ENCODE results near the gene GARIN3. TPM values are rescaled to one million over a fixed set of nuclear protein-coding genes. Genes with fewer than 3 reads are reported as not detected.

Gene GARIN3
- total and polyA plus RNA-seq, 9 of the 15 experiments (the other 6 are each of a cell fraction or from before 2014, with no cell fraction given), result not detected

DNA sequence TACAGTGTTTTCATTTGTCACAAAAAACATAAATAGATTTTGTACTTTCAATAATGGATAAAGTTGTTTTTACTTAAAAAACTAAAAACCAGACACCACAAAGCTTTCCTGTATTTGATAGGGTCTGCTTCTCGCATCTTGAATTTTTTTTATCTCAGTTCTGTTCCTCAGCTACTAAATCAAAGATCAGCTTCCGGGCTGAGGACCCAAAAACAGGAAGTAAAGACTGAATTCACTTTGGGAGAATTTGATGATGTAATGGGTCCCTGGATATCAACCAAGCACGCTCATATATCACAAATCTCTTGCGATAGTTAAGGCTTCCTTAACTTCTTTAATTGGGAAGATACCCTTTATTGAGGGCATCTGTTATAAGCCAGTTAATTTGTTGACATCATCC, 38.7 kb upstream of the GARIN3 start (continued):
- TF ChIP-seq, protein P1, sequence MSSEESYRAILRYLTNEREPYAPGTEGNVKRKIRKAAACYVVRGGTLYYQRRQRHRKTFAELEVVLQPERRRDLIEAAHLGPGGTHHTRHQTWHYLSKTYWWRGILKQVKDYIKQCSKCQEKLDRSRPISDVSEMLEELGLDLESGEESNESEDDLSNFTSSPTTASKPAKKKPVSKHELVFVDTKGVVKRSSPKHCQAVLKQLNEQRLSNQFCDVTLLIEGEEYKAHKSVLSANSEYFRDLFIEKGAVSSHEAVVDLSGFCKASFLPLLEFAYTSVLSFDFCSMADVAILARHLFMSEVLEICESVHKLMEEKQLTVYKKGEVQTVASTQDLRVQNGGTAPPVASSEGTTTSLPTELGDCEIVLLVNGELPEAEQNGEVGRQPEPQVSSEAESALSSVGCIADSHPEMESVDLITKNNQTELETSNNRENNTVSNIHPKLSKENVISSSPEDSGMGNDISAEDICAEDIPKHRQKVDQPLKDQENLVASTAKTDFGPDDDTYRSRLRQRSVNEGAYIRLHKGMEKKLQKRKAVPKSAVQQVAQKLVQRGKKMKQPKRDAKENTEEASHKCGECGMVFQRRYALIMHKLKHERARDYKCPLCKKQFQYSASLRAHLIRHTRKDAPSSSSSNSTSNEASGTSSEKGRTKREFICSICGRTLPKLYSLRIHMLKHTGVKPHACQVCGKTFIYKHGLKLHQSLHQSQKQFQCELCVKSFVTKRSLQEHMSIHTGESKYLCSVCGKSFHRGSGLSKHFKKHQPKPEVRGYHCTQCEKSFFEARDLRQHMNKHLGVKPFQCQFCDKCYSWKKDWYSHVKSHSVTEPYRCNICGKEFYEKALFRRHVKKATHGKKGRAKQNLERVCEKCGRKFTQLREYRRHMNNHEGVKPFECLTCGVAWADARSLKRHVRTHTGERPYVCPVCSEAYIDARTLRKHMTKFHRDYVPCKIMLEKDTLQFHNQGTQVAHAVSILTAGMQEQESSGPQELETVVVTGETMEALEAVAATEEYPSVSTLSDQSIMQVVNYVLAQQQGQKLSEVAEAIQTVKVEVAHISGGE (CRISPR knock-in tag; IDR thresholded peaks at IDR 0.05), result no peak
- no peak for TF ChIP-seq KLF1 (tag; IDR thresholded peaks at IDR 0.05)
- TF ChIP-seq, protein P2, sequence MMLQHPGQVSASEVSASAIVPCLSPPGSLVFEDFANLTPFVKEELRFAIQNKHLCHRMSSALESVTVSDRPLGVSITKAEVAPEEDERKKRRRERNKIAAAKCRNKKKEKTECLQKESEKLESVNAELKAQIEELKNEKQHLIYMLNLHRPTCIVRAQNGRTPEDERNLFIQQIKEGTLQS (IDR thresholded peaks at IDR 0.05), result 0 out of 2 replicates have a peak, but pooled peaks have one; percentile 10
- TF ChIP-seq, protein P2 (CRISPR knock-in tag; conservative IDR thresholded peaks at IDR 0.05), result no peak

DNA sequence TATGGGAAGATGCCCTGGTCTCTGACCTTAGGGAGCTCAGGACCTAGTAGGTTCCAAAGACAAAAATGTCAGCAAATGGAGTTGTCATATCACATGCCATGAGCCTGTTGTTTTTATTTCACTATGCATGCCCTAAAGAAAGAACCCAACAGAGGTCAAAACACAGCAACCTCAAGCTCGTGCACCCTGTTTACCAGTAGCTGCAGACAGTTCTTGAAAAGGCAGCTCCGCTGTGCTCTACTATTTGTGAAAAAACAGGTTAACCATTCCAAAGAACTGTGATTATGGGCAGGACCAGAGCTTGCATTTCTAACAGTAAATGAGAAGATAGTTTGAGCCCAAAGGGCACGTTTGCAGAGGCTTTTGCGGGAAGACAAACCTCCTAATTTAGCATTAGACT, 37.4 kb upstream of the GARIN3 start:
- H2AFZ ChIP-seq (ENCODE audit: low read depth, low read length), result no peak overlapping the region
- intact Hi-C loops (cut with micrococcal nuclease), result no loop called here
- TF ChIP-seq EHMT2 (IDR thresholded peaks at IDR 0.05), result no peak
- no peak for TF ChIP-seq ZNF79 (CRISPR knock-in tag; IDR thresholded peaks at IDR 0.05; ENCODE audit: low read depth)
- TF ChIP-seq ELF2 (CRISPR knock-in tag; IDR thresholded peaks at IDR 0.05), result no peak
- no peak for TF ChIP-seq CAMTA2 (CRISPR knock-in tag; conservative IDR thresholded peaks at IDR 0.05)
- TF ChIP-seq, protein P3, sequence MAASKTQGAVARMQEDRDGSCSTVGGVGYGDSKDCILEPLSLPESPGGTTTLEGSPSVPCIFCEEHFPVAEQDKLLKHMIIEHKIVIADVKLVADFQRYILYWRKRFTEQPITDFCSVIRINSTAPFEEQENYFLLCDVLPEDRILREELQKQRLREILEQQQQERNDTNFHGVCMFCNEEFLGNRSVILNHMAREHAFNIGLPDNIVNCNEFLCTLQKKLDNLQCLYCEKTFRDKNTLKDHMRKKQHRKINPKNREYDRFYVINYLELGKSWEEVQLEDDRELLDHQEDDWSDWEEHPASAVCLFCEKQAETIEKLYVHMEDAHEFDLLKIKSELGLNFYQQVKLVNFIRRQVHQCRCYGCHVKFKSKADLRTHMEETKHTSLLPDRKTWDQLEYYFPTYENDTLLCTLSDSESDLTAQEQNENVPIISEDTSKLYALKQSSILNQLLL (CRISPR knock-in tag; IDR thresholded peaks at IDR 0.05; ENCODE audit: borderline replicate concordance), result no peak
- TF ChIP-seq RFX7 (CRISPR knock-in tag; IDR thresholded peaks at IDR 0.05), result no peak
- TF ChIP-seq KLF16 (IDR thresholded peaks at IDR 0.05), result no peak
- no peak for TF ChIP-seq CSDE1 (IDR thresholded peaks at IDR 0.05)
- no peak for TF ChIP-seq BCOR (IDR thresholded peaks at IDR 0.05)
- TF ChIP-seq ZC3H11A (IDR thresholded peaks at IDR 0.05; ENCODE audit: low read depth, low read length), result no peak
- no peak for TF ChIP-seq CBFA2T2 (conservative IDR thresholded peaks at IDR 0.05)
- TF ChIP-seq KLF13 (tag; IDR thresholded peaks at IDR 0.05; ENCODE audit: borderline replicate concordance, low read depth), result no peak
- TF ChIP-seq, protein P4, sequence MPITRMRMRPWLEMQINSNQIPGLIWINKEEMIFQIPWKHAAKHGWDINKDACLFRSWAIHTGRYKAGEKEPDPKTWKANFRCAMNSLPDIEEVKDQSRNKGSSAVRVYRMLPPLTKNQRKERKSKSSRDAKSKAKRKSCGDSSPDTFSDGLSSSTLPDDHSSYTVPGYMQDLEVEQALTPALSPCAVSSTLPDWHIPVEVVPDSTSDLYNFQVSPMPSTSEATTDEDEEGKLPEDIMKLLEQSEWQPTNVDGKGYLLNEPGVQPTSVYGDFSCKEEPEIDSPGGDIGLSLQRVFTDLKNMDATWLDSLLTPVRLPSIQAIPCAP (CRISPR knock-in tag; IDR thresholded peaks at IDR 0.05; ENCODE audit: borderline replicate concordance), result no peak

More for the DNA sequence above, 37.4 kb upstream of the GARIN3 start:
- Histone ChIP-seq H3K4me2 (ENCODE audit: insufficient read depth, low read length) (no peak overlapping the region), H3K9ac (ENCODE audit: insufficient read depth in 1 of 2, low read depth in 2 of 2, low read length in 2 of 2) (no peak overlapping the region), H3K9me3 (replicated peaks; ENCODE audit: control insufficient read depth, insufficient read depth, low read depth, low read length) (no peaks in the 10 kb centered on the region), H3K79me2 (ENCODE audit: control insufficient read depth, insufficient read depth, low read length) (no peaks in the 10 kb centered on the region), H3K27me3 (ENCODE audit: control insufficient read depth in 2 of 2, insufficient read depth in 2 of 2, low read length in 2 of 2) (peaks cover 0 to 5% of the 10 kb centered on the region in 2 experiments; a peak in 1 of 5 replicates), H3K36me3 (ENCODE audit: control insufficient read depth, insufficient read depth, low read length) (no peaks in the 10 kb centered on the region), H3K27ac (ENCODE audit: extremely low read depth, low read depth, low read length) (no peak overlapping the region), H4K20me1 (replicated peaks; ENCODE audit: control insufficient read depth, insufficient read depth, low read length) (no peaks in the 10 kb centered on the region), H3K9me1 (ENCODE audit: control insufficient read depth, insufficient read depth, low read length) (no peaks in the 10 kb centered on the region), H3K4me3 (no peak overlapping the region), H3K4me1 (replicated peaks in 1 of 2; ENCODE audit: control insufficient read depth in 2 of 2, insufficient read depth in 2 of 2, low read length in 2 of 2) (no peaks in the 10 kb centered on the region)
- BruUV-seq (replicated peaks), result no TSS peak
- CTCF ChIA-PET (ENCODE audit: low intra/inter-chr PET ratio), result no interaction called here
- in situ Hi-C loops (cut with MboI), result no loop called here
- no peak for FAIRE-seq
- 0% methylated on average over 4 of the region's 4 CpGs for WGBS (ENCODE audit: insufficient coverage, low coverage, missing lambda C conversion rate)
- POLR2A ChIA-PET, result no interaction called here
- no peak for ATAC-seq
- DNase-seq (ENCODE audit: extremely low read depth in 1 of 4, low spot score in 3 of 4), result no peak
